Measurements from ENCODE around the gene EDC4. TPM values are rescaled to one million over a fixed set of nuclear protein-coding genes. Genes with fewer than 3 reads are reported as not detected.

The EDC4 gene
- total RNA-seq, 1 experiment from 2014 or later, result 100 TPM

GRCh38 chr16:67928561-67929364 is 55.9 kb downstream of the EDC4 start:
- TF ChIP-seq TCF7L2 (IDR thresholded peaks at IDR 0.05; ENCODE audit: borderline replicate concordance, extremely low read depth, insufficient read depth, insufficient read length), result no peak
- TF ChIP-seq POLR2A (IDR thresholded peaks at IDR 0.05; ENCODE audit: borderline replicate concordance, extremely low read depth, insufficient read depth, insufficient read length), result no peak
- TF ChIP-seq CTCF (IDR thresholded peaks at IDR 0.05 in 2 of 3, conservative IDR thresholded peaks at IDR 0.05 in 1 of 3; ENCODE audit: borderline replicate concordance in 1 of 3, insufficient read depth in 1 of 3, low read depth in 2 of 3, low read length in 2 of 3), result peak; percentile 95 to 98 (median 96)
- no peak for TF ChIP-seq EZH2 (IDR thresholded peaks at IDR 0.05)
- TF ChIP-seq ZNF274 (IDR thresholded peaks at IDR 0.05; ENCODE audit: low read depth, low read length), result no peak
- TF ChIP-seq SIN3A (IDR thresholded peaks at IDR 0.05; ENCODE audit: low read depth), result no peak
- TF ChIP-seq EZH2phosphoT487 (IDR thresholded peaks at IDR 0.05; ENCODE audit: borderline replicate concordance), result no peak
- no peak for TF ChIP-seq JUND (IDR thresholded peaks at IDR 0.05)
- TF ChIP-seq POLR2AphosphoS5 (IDR thresholded peaks at IDR 0.05; ENCODE audit: low read depth, low read length), result peak; percentile 19; the same call in 1 of the 2 replicates
- no peak for TF ChIP-seq CBX3 (IDR thresholded peaks at IDR 0.05; ENCODE audit: low read depth)
- peak; percentile 94 for TF ChIP-seq RAD21 (IDR thresholded peaks at IDR 0.05; ENCODE audit: low read depth)
- no peak for TF ChIP-seq ELF1 (IDR thresholded peaks at IDR 0.05; ENCODE audit: borderline replicate concordance, low read depth)
- ChIA-PET RAD21 (ENCODE audit: low non-redundant PET in 1 of 2, low total read pairs in 2 of 2, uncharacterized antibody in 2 of 2, unreplicated experiment in 2 of 2) (no interaction called here), CTCF (interaction anchor here (0.7 to 1.3 kb wide), 5 partner anchors 43 to 407 kb away, joined by 3 to 5 read pairs (median 3); no protein-coding TSS in a partner anchor), POLR2A (no interaction called here)
- intact Hi-C loops (cut with micrococcal nuclease), result loop anchor here (1.0 kb wide), 2 partner anchors 45 to 256 kb away; no protein-coding TSS in a partner anchor
- Histone ChIP-seq H3K9me3 (ENCODE audit: control insufficient read depth in 1 of 2, insufficient read depth in 1 of 2, low read depth in 1 of 2, low read length in 2 of 2) (no peaks in the 10 kb centered on the region), H2AFZ (ENCODE audit: low read depth, low read length, poor library complexity, severe bottlenecking) (no peak overlapping the region), H3K9ac (ENCODE audit: low read length) (no peak overlapping the region), H3K27ac (ENCODE audit: low read depth, low read length) (no peak overlapping the region), H3K79me2 (ENCODE audit: insufficient read depth, low read length) (0 out of 2 replicates have a peak, but pooled peaks cover 2% of the 10 kb centered on the region), H3K27me3 (ENCODE audit: insufficient read depth, low read length) (no peaks in the 10 kb centered on the region), H3K9me2 (ENCODE audit: insufficient read depth) (no peaks in the 10 kb centered on the region), H3K4me3 (replicated peaks in 1 of 2; ENCODE audit: low read depth in 1 of 2, low read length in 2 of 2) (no peak overlapping the region), H3K36me3 (ENCODE audit: control insufficient read depth in 1 of 2, insufficient read depth in 2 of 2, low read length in 2 of 2) (peaks cover 0 to 4% of the 10 kb centered on the region in 2 experiments; a peak in 2 of 4 replicates), H4K20me1 (ENCODE audit: insufficient read depth) (no peaks in the 10 kb centered on the region), H3K4me2 (ENCODE audit: low read length) (no peak overlapping the region), H3K4me1 (ENCODE audit: control insufficient read depth in 1 of 2, insufficient read depth in 2 of 2, low read length in 2 of 2) (no peaks in the 10 kb centered on the region; a peak in 1 of 4 replicates)
- no TSS peak for BruUV-seq (replicated peaks)
- ATAC-seq (peak; percentile 88), DNase-seq (ENCODE audit: low read depth, low spot score) (peak; percentile 24)
